Measurements from ENCODE around the gene NCOA1.
"Not testable (repeated sequence)": the region's sequence is repeated elsewhere in the genome, so short reads cannot be mapped to it uniquely, and the experiment has no call there.

Gene NCOA1

GRCh38 chr2:24474053-24474452, 17.0 kb upstream of the NCOA1 start:
- DNase-seq (ENCODE audit: low read depth in 2 of 2) = no peak

DNA sequence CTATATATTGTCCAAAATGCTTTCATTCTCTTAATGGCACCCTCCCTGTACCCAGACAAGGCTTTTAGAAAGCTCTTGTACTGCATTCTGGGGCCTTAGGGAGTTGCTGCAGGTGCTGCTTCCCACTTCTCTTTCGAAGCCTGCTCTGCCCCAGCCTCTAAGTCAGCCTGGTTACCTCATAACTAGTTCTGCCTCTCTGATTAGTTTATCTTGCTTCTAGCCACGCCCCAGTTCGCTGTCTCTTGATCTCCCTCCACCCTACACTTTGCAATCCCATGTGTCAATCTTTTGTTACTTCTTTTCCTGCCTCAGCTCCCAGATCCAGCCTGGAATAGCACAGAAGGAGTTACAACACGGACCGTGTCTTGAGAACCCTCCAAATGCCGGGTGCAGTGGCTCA, 13.8 kb upstream of the NCOA1 start:
- DNase-seq (ENCODE audit: low read depth in 2 of 2) = no peak

DNA sequence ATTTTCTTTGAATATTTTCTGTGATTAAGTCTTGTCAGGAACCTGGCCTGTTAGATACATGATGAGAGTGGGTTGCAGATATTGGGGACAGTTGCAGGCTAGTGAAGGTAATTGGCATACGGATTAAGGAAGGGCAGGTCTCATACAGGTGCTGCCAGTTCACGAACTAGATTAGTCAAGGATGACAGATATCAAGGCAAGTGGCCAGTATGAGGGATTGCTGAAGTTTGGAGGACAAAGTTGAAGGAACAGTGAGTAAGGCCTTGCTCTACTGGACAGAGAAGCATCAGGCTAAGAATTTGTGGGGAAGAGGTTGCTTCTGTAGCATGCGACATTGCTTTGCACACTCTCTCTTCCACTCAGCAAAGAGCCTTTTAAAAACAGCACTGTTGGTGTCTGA, 12.8 kb upstream of the NCOA1 start:
- DNase-seq (ENCODE audit: low read depth in 2 of 2) = no peak

DNA sequence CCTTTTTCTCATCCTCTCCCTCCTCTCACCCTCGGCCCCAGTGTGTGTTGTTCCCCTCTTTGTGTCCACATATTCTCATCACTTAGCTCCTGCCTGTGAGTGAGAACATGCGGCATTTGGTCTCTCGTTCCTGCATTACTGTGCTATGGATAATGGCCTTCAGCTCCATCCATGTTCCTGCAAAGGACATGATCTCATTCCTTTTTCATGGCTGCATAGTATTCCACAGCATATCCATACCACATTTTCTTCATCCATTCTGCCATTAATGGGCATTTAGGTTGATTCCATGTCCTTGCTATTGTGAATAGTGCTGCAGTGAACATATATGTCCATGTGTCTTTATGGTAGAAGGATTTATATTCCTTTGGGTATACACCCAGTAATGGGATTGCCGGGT, 10.8 kb upstream of the NCOA1 start:
- no peak for DNase-seq (ENCODE audit: low read depth in 2 of 2)

GRCh38 chr2:24482251-24482971, 8.6 kb upstream of the NCOA1 start:
- DNase-seq (ENCODE audit: low read depth in 2 of 2) = no peak

DNA sequence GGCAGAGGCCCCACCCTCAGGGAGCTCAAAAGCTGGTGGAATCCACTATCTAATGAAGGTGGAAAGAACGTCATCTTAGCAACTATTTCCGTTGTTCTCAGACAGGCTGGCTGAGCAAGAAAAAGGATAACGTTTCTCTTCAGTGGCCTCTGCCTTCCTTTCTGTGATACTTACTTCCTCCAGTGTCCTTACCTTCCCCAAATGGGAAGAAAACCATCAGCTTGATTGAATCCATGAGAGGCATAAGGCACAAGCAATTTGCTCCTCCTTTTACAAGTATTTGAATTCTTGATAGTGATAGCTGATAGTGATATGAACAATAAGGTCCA, 8.1 kb upstream of the NCOA1 start:
- DNase-seq (ENCODE audit: low read depth in 2 of 2) = no peak

DNA sequence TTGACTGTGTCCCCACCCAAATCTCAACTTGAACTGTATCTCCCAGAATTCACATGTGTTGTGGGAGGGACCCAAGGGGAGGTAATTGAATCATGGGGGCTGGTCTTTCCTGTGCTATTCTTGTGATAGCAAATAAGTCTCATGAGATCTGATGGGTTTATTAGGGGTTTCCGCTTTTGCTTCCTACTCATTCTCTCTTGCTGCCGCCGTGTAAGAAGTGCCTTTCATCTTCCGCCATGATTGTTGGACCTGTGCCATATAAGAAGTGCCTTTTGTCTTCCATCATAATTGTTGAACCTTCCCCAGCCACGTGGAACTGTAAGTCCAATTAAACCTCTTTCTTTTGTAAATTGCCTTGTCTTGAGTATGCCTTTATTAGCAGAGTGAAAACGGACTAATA, 6.4 kb upstream of the NCOA1 start:
- DNase-seq (ENCODE audit: low read depth in 2 of 2) = not testable (repeated sequence)

GRCh38 chr2:24485197-24485596, 5.9 kb upstream of the NCOA1 start:
- no peak for DNase-seq (ENCODE audit: low read depth in 2 of 2)

GRCh38 chr2:24486636-24487205, 4.3 kb upstream of the NCOA1 start:
- no peak for DNase-seq (ENCODE audit: low read depth in 2 of 2)

DNA sequence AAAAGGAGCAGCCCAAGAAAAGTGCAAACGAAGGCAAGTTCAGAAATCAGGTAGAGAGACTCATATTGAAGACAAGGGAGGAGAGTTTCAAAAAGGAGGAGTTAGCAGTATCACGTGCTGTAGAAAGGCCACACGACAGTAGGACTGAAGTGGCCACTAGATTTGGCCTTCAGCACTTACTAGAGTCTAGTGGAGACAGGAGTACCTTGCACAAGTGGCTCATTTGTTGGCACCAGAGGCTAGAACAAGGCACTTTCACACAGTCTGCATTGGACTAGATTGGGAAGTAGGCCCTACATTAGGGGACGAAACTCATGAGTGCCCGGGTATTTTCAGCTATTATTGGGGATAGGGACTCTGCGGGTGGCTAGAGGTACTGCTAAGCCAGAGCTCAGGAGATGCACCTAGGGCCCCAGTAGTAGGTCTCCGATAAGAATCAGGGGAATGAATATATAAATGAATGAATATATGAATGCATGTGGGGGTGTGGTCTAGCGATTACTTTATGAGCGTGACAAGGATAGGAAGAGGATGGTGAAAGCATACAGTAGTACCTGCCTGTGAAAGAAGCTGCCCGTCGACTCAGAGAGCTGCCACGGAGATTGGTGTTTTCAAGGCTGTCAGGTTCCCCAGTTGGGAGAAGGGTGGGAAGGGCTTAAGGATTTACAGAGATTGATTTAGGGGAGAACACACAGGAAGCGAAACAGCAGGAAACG, 1.4 kb upstream of the NCOA1 start:
- no peak for DNase-seq (ENCODE audit: low read depth in 2 of 2)

DNA sequence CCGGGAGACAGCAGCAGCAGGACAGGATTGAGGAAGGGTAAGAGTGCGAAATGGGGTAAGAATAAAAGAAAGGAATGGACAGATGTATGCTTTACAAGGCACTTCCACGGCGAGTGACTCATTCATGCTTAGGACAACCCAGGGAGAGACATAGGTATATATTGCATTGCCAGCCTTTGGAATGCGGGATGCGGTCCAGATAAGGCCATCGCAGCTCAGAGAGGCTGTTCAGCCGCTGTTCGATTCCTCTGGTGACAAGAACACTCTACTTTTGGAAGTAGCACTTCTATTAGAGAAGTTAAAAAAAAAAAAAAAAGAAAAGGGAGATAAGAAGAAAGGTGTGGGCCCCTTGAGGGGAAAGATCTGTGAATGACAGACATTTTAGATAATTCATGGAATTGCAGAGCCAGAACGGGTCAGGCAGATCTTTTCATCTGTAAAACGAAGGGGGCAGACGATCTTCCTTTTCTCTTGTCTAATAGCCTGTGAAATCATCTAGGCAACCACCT, 819 bp upstream of the NCOA1 start:
- DNase-seq (ENCODE audit: low read depth in 2 of 2) = no peak

GRCh38 chr2:24491542-24492420, 727 bp downstream of the NCOA1 start:
- peak; percentile 33 to 47 for DNase-seq (ENCODE audit: low read depth in 2 of 2)

- no peak for DNase-seq (ENCODE audit: low read depth in 2 of 2)
Measured at GRCh38 chr2:24492421-24493279, 1.6 kb downstream of the NCOA1 start.

GRCh38 chr2:24493713-24494112, 2.7 kb downstream of the NCOA1 start:
- no peak for DNase-seq (ENCODE audit: low read depth in 2 of 2)

GRCh38 chr2:24494410-24494809, 3.4 kb downstream of the NCOA1 start:
- DNase-seq (ENCODE audit: low read depth in 2 of 2) = no peak

GRCh38 chr2:24495451-24495850, 4.4 kb downstream of the NCOA1 start:
- DNase-seq (ENCODE audit: low read depth in 2 of 2) = no peak

- no peak for DNase-seq (ENCODE audit: low read depth in 2 of 2)
Measured at GRCh38 chr2:24496959-24497358, 5.9 kb downstream of the NCOA1 start.

GRCh38 chr2:24497685-24498084, 6.6 kb downstream of the NCOA1 start:
- no peak for DNase-seq (ENCODE audit: low read depth in 2 of 2)

DNA sequence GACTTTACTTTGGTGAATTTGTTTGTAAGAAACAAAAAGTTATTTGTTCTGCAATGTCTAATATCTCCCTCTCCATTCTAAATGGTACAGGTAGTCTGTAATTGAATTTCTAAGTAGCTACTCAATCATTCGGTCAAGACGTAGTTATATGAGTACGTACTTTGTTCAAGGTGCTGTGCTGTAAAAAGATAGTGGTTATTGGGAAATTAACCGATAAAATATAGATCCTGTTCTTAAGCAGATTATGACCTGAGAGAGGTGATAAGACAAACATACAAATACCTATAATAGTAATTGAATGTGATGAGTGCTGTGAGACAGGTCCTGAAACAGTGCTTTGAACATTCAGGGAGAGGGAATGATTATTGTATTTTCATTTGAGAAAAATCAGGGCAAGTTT, 7.1 kb downstream of the NCOA1 start:
- no peak for DNase-seq (ENCODE audit: low read depth in 2 of 2)

- DNase-seq (ENCODE audit: low read depth in 2 of 2) = no peak
Measured at GRCh38 chr2:24501813-24502212, 10.8 kb downstream of the NCOA1 start.

Measured in stimulated activated CD4-positive, alpha-beta T cell treated with anti-CD3 and anti-CD28 coated beads, Interleukin-1b, Interleukin-23, amount 100 ng/mL, for 4 hours (primary cell).